Activated CD8-positive, alpha-beta memory T cell treated with anti-CD3 and anti-CD28 coated beads, Interleukin-2, amount 50 U/mL, for 24 hours (primary cell): ENCODE results near the gene MAVS.

Experiments
- DNase-seq: peaks from one replicate; pipeline ENCODE4 v3.0.0-alpha.2; 2020; ENCODE audit errors: extremely low read depth

Gene MAVS

GRCh38 chr20:3910853-3911252, 64.2 kb downstream of the MAVS start:
- no peak for DNase-seq

- no peak for DNase-seq
Observed at GRCh38 chr20:3911956-3912355, 65.3 kb downstream of the MAVS start.

- no peak for DNase-seq
Observed at GRCh38 chr20:3914446-3914845, 67.8 kb downstream of the MAVS start.

GRCh38 chr20:3915691-3916090, 69.1 kb downstream of the MAVS start:
- no peak for DNase-seq

GRCh38 chr20:3916364-3916763, 69.7 kb downstream of the MAVS start:
- no peak for DNase-seq

- no peak for DNase-seq
Observed at GRCh38 chr20:3919352-3919751, 72.7 kb downstream of the MAVS start.

GRCh38 chr20:3922223-3922982, 75.8 kb downstream of the MAVS start:
- DNase-seq = no peak

- no peak for DNase-seq
Observed at GRCh38 chr20:3922983-3923339, 76.3 kb downstream of the MAVS start.

- no peak for DNase-seq
Observed at GRCh38 chr20:3923818-3924217, 77.2 kb downstream of the MAVS start.

- DNase-seq = no peak
Observed at GRCh38 chr20:3924304-3925112, 77.9 kb downstream of the MAVS start.

- no peak for DNase-seq
Observed at GRCh38 chr20:3925113-3925695, 78.6 kb downstream of the MAVS start.
